BJ (cell line): ENCODE data around the gene WIPF2. TPM values are rescaled to one million over a fixed set of nuclear protein-coding genes. Genes with fewer than 3 reads are reported as not detected.

Experiments used
- CTCF ChIA-PET: fragments of 350-600 bp; formaldehyde crosslinking; extraction: SDS; loops from one replicate; lab custom pipeline; 2021; ENCODE audit warnings: antibody characterized with exemption, inconsistent platforms; lab: Yijun Ruan, JAX
- POLR2A ChIA-PET: fragments of 300-600 bp; sonication (Branson Sonifier 250); formaldehyde crosslinking; extraction: SDS; loops from one replicate; lab custom pipeline; 2021; ENCODE audit warnings: antibody characterized with exemption; lab: Charles Lee
- DNase-seq: peaks from one replicate; pipeline ENCODE4 v3.0.0-alpha.2; 2011; ENCODE audit warnings: low read depth
- H3K27me3 ChIP-seq: 2 replicates; pipeline ENCODE4 v1.6.0; 2011; ENCODE audit warnings: low read length; ENCODE audit not compliant: control insufficient read depth, insufficient read depth
- H3K36me3 ChIP-seq: 2 replicates; pipeline ENCODE4 v1.5.1; 2011; ENCODE audit warnings: low read length; ENCODE audit not compliant: control insufficient read depth, insufficient read depth
- H3K4me3 ChIP-seq: 2 replicates; pipeline ENCODE4 v1.5.1; 2011; ENCODE audit warnings: low read depth, mild to moderate bottlenecking, control low read depth, low read length
- polyA plus RNA-seq: library from polyadenylated mRNA; depleted of rRNA; stranded (reverse); fragments of >200 nt; gene quantifications from 2 replicates; pipeline ENCODE4 v1.2.3, GENCODE V29; 2011
- TF ChIP-seq, protein P1 (sequence below): IDR thresholded peaks from 2 replicates; pipeline ENCODE4 v1.5.1; 2011; ENCODE audit warnings: low read depth, mild to moderate bottlenecking, control low read depth, inconsistent platforms, low read length, moderate library complexity; ENCODE audit not compliant: insufficient read depth

Gene WIPF2
- polyA plus RNA-seq, 1 experiment = 8.1 TPM

DNA sequence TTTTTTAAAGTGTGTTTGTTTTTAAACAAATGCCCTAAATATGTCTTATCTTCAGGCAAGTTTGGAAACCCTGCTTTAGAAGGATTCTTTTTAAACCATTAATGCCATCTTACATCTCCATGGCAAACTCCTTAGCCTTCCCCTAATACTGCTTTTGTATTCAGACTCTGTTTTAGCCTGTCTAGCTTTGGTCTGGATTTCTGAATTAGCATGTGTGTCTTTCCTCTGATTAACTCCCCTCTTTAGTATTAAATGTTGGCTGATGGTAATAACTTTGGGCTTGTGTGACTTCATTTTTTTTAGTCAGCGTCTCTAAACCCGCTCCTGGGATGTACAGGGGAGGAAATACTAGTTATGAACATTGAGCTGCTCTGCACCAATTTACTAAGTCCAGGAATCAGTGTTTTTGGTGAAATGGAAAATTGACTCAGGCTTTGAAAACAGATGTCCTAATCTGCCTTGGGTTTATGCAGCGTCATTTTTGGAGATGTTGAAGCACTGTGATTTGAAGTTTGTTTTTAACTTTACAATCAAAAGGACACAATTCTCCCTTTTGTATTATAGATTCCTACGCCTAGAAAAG lies 22.2 kb downstream of the WIPF2 start:
- POLR2A ChIA-PET = no interaction called here
- Histone ChIP-seq H3K4me3 (no peak overlapping the region), H3K36me3 (no peaks in the 10 kb centered on the region), H3K27me3 (no peaks in the 10 kb centered on the region)
- TF ChIP-seq, protein P1, sequence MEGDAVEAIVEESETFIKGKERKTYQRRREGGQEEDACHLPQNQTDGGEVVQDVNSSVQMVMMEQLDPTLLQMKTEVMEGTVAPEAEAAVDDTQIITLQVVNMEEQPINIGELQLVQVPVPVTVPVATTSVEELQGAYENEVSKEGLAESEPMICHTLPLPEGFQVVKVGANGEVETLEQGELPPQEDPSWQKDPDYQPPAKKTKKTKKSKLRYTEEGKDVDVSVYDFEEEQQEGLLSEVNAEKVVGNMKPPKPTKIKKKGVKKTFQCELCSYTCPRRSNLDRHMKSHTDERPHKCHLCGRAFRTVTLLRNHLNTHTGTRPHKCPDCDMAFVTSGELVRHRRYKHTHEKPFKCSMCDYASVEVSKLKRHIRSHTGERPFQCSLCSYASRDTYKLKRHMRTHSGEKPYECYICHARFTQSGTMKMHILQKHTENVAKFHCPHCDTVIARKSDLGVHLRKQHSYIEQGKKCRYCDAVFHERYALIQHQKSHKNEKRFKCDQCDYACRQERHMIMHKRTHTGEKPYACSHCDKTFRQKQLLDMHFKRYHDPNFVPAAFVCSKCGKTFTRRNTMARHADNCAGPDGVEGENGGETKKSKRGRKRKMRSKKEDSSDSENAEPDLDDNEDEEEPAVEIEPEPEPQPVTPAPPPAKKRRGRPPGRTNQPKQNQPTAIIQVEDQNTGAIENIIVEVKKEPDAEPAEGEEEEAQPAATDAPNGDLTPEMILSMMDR = no peak
- DNase-seq = no peak
- CTCF ChIA-PET = interaction anchor here (1.3 kb wide), 1 partner anchor 11 kb away, joined by 3 read pairs; no protein-coding TSS in a partner anchor

DNA sequence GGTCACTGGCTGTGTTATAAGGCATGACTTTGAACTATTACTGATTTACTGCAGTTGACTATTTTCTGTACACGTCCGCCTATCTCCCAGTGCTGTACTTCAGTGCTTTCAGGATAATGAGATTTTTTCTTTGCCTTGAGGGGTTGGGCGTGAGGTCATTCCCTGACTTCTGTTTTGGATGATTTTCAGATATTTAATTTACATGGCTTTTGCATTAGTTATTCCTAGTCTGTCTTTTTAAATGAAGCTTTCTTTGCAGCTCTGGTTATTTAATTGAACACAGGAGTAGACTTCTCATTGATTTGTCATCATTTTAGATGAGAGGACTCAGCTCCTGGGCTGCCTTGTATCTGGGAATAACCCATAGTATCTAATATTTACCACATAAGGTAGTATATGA lies 23.7 kb downstream of the WIPF2 start:
- Histone ChIP-seq H3K27me3 (no peaks in the 10 kb centered on the region), H3K36me3 (no peaks in the 10 kb centered on the region), H3K4me3 (no peak overlapping the region)
- peak; percentile 42 for DNase-seq
- TF ChIP-seq, protein P1 = no peak
- POLR2A ChIA-PET = interaction anchor here (1.1 kb wide), 1 partner anchor 41 kb away, joined by 3 read pairs; no protein-coding TSS in a partner anchor
- CTCF ChIA-PET = interaction anchor here (1.4 to 1.9 kb wide), 3 partner anchors 16 to 42 kb away, joined by 3 to 5 read pairs (median 3); no protein-coding TSS in a partner anchor

DNA sequence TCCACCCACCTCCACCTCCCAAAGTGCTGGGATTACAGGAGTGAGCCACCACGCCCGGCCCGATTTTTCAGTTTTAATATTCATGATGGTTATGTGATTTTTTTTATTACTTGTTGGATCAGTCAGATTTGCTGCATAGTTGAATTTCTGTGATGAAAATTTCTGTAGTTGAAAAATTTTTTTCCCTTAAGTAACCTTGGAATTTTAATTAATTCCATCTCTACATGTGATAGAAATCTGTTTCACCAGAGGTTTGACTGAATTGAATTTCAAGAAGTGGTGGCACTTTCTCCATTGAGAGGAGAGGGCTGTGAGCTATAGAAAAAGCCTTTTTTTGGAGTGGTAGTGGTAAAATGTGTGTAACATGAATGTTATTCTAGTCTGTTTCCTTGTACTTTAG lies 24.7 kb downstream of the WIPF2 start:
- H3K4me3 ChIP-seq = no peak overlapping the region
- POLR2A ChIA-PET = no interaction called here
- TF ChIP-seq, protein P1 = no peak
- no peaks in the 10 kb centered on the region for H3K27me3 ChIP-seq
- peak; percentile 14 for DNase-seq
- CTCF ChIA-PET = interaction anchor here (1.1 to 1.9 kb wide), 3 partner anchors 41 to 174 kb away, joined by 3 to 5 read pairs (median 3); partner anchors contain the start of gene TOP2A
- no peaks in the 10 kb centered on the region for H3K36me3 ChIP-seq

DNA sequence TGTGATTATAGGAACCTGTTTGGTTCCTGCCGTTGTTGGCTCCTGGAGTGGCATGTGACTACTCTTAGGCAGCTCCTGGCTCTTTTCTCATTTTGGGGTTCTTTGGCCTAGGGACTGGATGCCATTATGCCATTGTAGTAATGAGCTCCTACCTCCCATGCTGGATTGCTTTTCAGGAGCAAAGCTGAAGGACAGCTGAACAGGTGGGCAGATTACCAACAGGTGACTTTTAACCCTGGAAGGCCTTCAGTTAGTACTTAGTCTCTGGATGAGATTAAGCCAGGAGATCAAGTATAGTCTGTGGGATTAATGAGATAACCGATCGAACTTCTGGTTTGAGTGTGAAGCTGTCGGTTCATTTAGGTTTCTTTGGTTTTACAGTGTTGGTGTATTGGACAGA lies 25.2 kb downstream of the WIPF2 start:
- TF ChIP-seq, protein P1 = no peak
- no peaks in the 10 kb centered on the region for H3K27me3 ChIP-seq
- no peak for DNase-seq
- CTCF ChIA-PET = interaction anchor here (1.1 to 1.9 kb wide), 2 partner anchors 42 to 174 kb away, joined by 3 to 5 read pairs; partner anchors contain the start of gene TOP2A
- H3K36me3 ChIP-seq = no peaks in the 10 kb centered on the region
- POLR2A ChIA-PET = no interaction called here
- H3K4me3 ChIP-seq = no peak overlapping the region

DNA sequence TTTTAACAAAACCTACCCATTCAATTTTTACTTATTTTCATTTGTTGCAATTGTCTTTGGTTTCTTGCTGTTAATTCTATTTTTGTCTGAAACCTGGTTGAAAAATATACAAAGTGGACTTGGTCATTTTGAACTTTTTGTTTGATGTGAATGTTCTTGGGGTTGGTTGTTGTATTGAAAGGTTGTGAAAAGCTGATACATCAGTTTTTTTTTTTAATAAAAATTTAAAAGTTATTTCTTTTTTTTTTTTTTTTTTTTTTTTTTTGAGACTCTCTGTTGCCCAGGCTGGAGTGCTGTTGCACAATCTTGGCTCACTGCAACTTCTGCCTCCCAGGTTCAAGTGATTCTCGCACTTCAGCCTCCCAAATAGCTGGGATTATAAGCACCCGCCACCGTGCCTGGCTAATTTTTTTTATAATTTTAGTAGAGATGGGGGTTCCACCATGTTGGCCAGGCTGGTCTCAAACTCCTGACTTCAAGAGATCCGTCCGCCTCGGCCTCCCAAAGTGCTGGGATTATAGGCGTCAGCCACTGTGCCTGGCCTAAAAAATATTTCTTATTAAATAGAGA lies 28.9 kb downstream of the WIPF2 start:
- TF ChIP-seq, protein P1 = no peak
- DNase-seq = no peak
- Histone ChIP-seq H3K27me3 (no peaks in the 10 kb centered on the region), H3K36me3 (no peaks in the 10 kb centered on the region), H3K4me3 (no peak overlapping the region)
- ChIA-PET CTCF (no interaction called here), POLR2A (interaction anchor here (0.7 kb wide), 1 partner anchor 10 kb away, joined by 3 read pairs; no protein-coding TSS in a partner anchor)
